TTC549 (cell line): ENCODE data around the gene SLC27A5.
"Not testable (repeated sequence)": the region's sequence is repeated elsewhere in the genome, so short reads cannot be mapped to it uniquely, and the experiment has no call there.

Experiments used
- FAIRE-seq: peaks from 2 replicates; lab custom pipeline; 2012; peaks lifted over from hg19 to GRCh38; lab: Jason Lieb, UNC

SLC27A5 gene

GRCh38 chr19:58550362-58551122, 38.8 kb upstream of the SLC27A5 start:
- FAIRE-seq = no peak

- FAIRE-seq = no peak
Observed at GRCh38 chr19:58549664-58550361, 38.0 kb upstream of the SLC27A5 start.

- FAIRE-seq = no peak
Observed at GRCh38 chr19:58548859-58549663, 37.3 kb upstream of the SLC27A5 start.

GRCh38 chr19:58547323-58548312, 35.8 kb upstream of the SLC27A5 start:
- no peak for FAIRE-seq

GRCh38 chr19:58546019-58546530, 34.3 kb upstream of the SLC27A5 start:
- no peak for FAIRE-seq

- FAIRE-seq = no peak
Observed at GRCh38 chr19:58545286-58546018, 33.7 kb upstream of the SLC27A5 start.

GRCh38 chr19:58544591-58545285, 32.9 kb upstream of the SLC27A5 start:
- no peak for FAIRE-seq

- FAIRE-seq = peak; percentile 96
Observed at GRCh38 chr19:58543826-58544590, 32.2 kb upstream of the SLC27A5 start, which contains the start of gene TRIM28. Gene TRIM28, plus strand, starts transcription at chr19:58544064. Its CDS starts 694 bp downstream, at chr19:58544758.

GRCh38 chr19:58542641-58543372, 31.0 kb upstream of the SLC27A5 start:
- FAIRE-seq = not testable (repeated sequence)

GRCh38 chr19:58539169-58539559, 27.4 kb upstream of the SLC27A5 start:
- not testable (repeated sequence) for FAIRE-seq

GRCh38 chr19:58538257-58539168, 26.7 kb upstream of the SLC27A5 start:
- FAIRE-seq = no peak

- FAIRE-seq = no peak
Observed at GRCh38 chr19:58536852-58537798, 25.3 kb upstream of the SLC27A5 start.

- FAIRE-seq = no peak
Observed at GRCh38 chr19:58535857-58536256, 24.1 kb upstream of the SLC27A5 start.

GRCh38 chr19:58531034-58531840, 19.4 kb upstream of the SLC27A5 start:
- no peak for FAIRE-seq

GRCh38 chr19:58529405-58529804, 17.6 kb upstream of the SLC27A5 start:
- FAIRE-seq = no peak
